Measurements from ENCODE around the gene ANKRD27. TPM values are rescaled to one million over a fixed set of nuclear protein-coding genes. Genes with fewer than 3 reads are reported as not detected.
"Not testable (repeated sequence)": the region's sequence is repeated elsewhere in the genome, so short reads cannot be mapped to it uniquely, and the experiment has no call there.

ANKRD27 gene
- total and polyA plus RNA-seq, 10 of the 15 experiments (the other 5 are each of a cell fraction or from before 2014, with no cell fraction given) = 2.8 to 49.9 (median 28.5) TPM

- TF ChIP-seq, protein P1, sequence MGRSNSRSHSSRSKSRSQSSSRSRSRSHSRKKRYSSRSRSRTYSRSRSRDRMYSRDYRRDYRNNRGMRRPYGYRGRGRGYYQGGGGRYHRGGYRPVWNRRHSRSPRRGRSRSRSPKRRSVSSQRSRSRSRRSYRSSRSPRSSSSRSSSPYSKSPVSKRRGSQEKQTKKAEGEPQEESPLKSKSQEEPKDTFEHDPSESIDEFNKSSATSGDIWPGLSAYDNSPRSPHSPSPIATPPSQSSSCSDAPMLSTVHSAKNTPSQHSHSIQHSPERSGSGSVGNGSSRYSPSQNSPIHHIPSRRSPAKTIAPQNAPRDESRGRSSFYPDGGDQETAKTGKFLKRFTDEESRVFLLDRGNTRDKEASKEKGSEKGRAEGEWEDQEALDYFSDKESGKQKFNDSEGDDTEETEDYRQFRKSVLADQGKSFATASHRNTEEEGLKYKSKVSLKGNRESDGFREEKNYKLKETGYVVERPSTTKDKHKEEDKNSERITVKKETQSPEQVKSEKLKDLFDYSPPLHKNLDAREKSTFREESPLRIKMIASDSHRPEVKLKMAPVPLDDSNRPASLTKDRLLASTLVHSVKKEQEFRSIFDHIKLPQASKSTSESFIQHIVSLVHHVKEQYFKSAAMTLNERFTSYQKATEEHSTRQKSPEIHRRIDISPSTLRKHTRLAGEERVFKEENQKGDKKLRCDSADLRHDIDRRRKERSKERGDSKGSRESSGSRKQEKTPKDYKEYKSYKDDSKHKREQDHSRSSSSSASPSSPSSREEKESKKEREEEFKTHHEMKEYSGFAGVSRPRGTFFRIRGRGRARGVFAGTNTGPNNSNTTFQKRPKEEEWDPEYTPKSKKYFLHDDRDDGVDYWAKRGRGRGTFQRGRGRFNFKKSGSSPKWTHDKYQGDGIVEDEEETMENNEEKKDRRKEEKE (IDR thresholded peaks at IDR 0.05) = no peak
- TF ChIP-seq GATAD2B (conservative IDR thresholded peaks at IDR 0.05; ENCODE audit: low read depth) (no peak), SMAD5 (IDR thresholded peaks at IDR 0.05; ENCODE audit: low read depth) (no peak)
Observed at GRCh38 chr19:32702010-32702409, 27.0 kb upstream of the ANKRD27 start (continued).

GRCh38 chr19:32700129-32700528, 25.1 kb upstream of the ANKRD27 start:
- DNase-seq (ENCODE audit: low read depth, low spot score); H3K27me3 ChIP-seq (replicated peaks in 1 of 2; ENCODE audit: control insufficient read depth in 2 of 2, insufficient read depth in 2 of 2, low read length in 1 of 2); H3K4me3 ChIP-seq; H3K9ac ChIP-seq (ENCODE audit: control insufficient read depth, insufficient read depth, low read length); H3K36me3 ChIP-seq (ENCODE audit: control insufficient read depth in 2 of 2, insufficient read depth in 2 of 2, low read length in 1 of 2); ATAC-seq; H2AFZ ChIP-seq (ENCODE audit: control insufficient read depth, low read depth, low read length); POLR2A ChIA-PET; H3K4me1 ChIP-seq (ENCODE audit: control insufficient read depth, insufficient read depth, low read length); FAIRE-seq; H3K27ac ChIP-seq (ENCODE audit: control insufficient read depth, insufficient read depth); intact Hi-C loops (cut with micrococcal nuclease; ENCODE audit: unreplicated experiment); RAD21 ChIA-PET (ENCODE audit: unreplicated experiment); H4K20me1 ChIP-seq (ENCODE audit: control insufficient read depth, insufficient read depth); H3K4me2 ChIP-seq (ENCODE audit: control insufficient read depth, insufficient read depth); in situ Hi-C loops (cut with MboI); BruUV-seq (replicated peaks): not testable (repeated sequence)
- peaks cover 18% of the 10 kb centered on the region for H3K9me3 ChIP-seq (replicated peaks; ENCODE audit: control insufficient read depth, insufficient read depth, low read length)
- peaks cover 17% of the 10 kb centered on the region for H3K79me2 ChIP-seq (ENCODE audit: control insufficient read depth, insufficient read depth, low read length)
- SMC1A ChIA-PET (ENCODE audit: uncharacterized antibody, unreplicated experiment) = interaction anchor here (1.8 kb wide), 1 partner anchor 9 kb away, joined by 4 read pairs; the partner anchor contains the start of gene NUDT19
- TF ChIP-seq NFYB (IDR thresholded peaks at IDR 0.05; ENCODE audit: insufficient read depth, low read depth, low read length) = peak; percentile 69
- CTCF ChIA-PET = interaction anchor here (1.0 kb wide), 1 partner anchor 9 kb away, joined by 3 read pairs; the partner anchor contains the start of gene NUDT19
- 98% methylated on average over 7 of the region's 7 CpGs for WGBS (ENCODE audit: insufficient coverage, insufficient replicate concordance, low lambda C conversion rate, missing lambda C conversion rate)

- POLR2A ChIA-PET = interaction anchor here (0.6 kb wide), 1 partner anchor 12 kb away, joined by 3 read pairs; no protein-coding TSS in a partner anchor
Observed at GRCh38 chr19:32696771-32697170, 21.8 kb upstream of the ANKRD27 start.

DNA sequence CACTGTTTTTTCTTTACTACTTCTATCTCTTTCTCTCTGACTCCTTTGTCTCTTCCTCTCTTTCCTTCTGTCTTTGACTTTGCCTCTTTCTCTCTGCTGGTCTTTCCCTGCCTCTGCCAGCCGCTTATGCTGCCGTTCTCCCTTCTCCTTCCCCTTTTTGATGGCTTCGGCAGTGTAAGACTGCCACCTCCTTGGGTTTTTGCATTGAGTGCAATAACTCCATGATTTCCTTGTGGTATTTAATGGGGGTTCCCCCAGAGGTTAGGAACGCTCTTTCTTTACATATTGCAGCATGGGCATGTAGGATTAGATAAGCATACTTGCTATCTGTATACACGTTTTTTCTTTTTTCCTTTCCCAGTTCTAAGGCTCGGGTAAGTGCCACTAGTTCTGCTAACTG, 20.5 kb upstream of the ANKRD27 start:
- RAD21 ChIA-PET (ENCODE audit: unreplicated experiment) = not testable (repeated sequence)

More at GRCh38 chr19:32696771-32697170, 21.8 kb upstream of the ANKRD27 start:
- H3K27ac ChIP-seq (ENCODE audit: control insufficient read depth, insufficient read depth); intact Hi-C loops (cut with micrococcal nuclease; ENCODE audit: unreplicated experiment); in situ Hi-C loops (cut with MboI); H3K4me2 ChIP-seq (ENCODE audit: control insufficient read depth, insufficient read depth); RAD21 ChIA-PET (ENCODE audit: unreplicated experiment); H3K4me1 ChIP-seq (ENCODE audit: control insufficient read depth, insufficient read depth, low read length); H2AFZ ChIP-seq (ENCODE audit: control insufficient read depth, low read depth, low read length); ATAC-seq; FAIRE-seq; H3K27me3 ChIP-seq (replicated peaks in 1 of 2; ENCODE audit: control insufficient read depth in 2 of 2, insufficient read depth in 2 of 2, low read length in 1 of 2); CTCF ChIA-PET; BruUV-seq (replicated peaks); H3K9ac ChIP-seq (ENCODE audit: control insufficient read depth, insufficient read depth, low read length); H3K4me3 ChIP-seq; H3K36me3 ChIP-seq (ENCODE audit: control insufficient read depth in 2 of 2, insufficient read depth in 2 of 2, low read length in 1 of 2); DNase-seq (ENCODE audit: low read depth, low spot score); H4K20me1 ChIP-seq (ENCODE audit: control insufficient read depth, insufficient read depth): not testable (repeated sequence)
- Histone ChIP-seq H3K79me2 (ENCODE audit: control insufficient read depth, insufficient read depth, low read length) (peaks cover 43% of the 10 kb centered on the region), H3K9me3 (replicated peaks; ENCODE audit: control insufficient read depth, insufficient read depth, low read length) (peaks cover 11% of the 10 kb centered on the region; the same call in 2 of the 3 replicates)
- SMC1A ChIA-PET (ENCODE audit: uncharacterized antibody, unreplicated experiment) = interaction anchor here (0.7 kb wide), 1 partner anchor 15 kb away, joined by 3 read pairs; no protein-coding TSS in a partner anchor
- 67% methylated on average over 3 of the region's 3 CpGs for WGBS (ENCODE audit: insufficient coverage, insufficient replicate concordance, low lambda C conversion rate, missing lambda C conversion rate)

More for the DNA sequence above, 20.5 kb upstream of the ANKRD27 start:
- H3K4me1 ChIP-seq (ENCODE audit: control insufficient read depth, insufficient read depth, low read length); H2AFZ ChIP-seq (ENCODE audit: control insufficient read depth, low read depth, low read length); H3K27me3 ChIP-seq (replicated peaks in 1 of 2; ENCODE audit: control insufficient read depth in 2 of 2, insufficient read depth in 2 of 2, low read length in 1 of 2); DNase-seq (ENCODE audit: low read depth, low spot score); BruUV-seq (replicated peaks); H3K36me3 ChIP-seq (ENCODE audit: control insufficient read depth in 2 of 2, insufficient read depth in 2 of 2, low read length in 1 of 2); POLR2A ChIA-PET; CTCF ChIA-PET; H3K27ac ChIP-seq (ENCODE audit: control insufficient read depth, insufficient read depth); FAIRE-seq; in situ Hi-C loops (cut with MboI); H3K9ac ChIP-seq (ENCODE audit: control insufficient read depth, insufficient read depth, low read length); SMC1A ChIA-PET (ENCODE audit: uncharacterized antibody, unreplicated experiment); ATAC-seq; H4K20me1 ChIP-seq (ENCODE audit: control insufficient read depth, insufficient read depth); H3K9me3 ChIP-seq (replicated peaks; ENCODE audit: control insufficient read depth, insufficient read depth, low read length); intact Hi-C loops (cut with micrococcal nuclease; ENCODE audit: unreplicated experiment): not testable (repeated sequence)
- Histone ChIP-seq H3K79me2 (ENCODE audit: control insufficient read depth, insufficient read depth, low read length) (peaks cover 47% of the 10 kb centered on the region), H3K4me2 (ENCODE audit: control insufficient read depth, insufficient read depth) (0 out of 2 replicates have a peak overlapping the region, but pooled peaks have one; percentile 22), H3K4me3 (0 out of 2 replicates have a peak overlapping the region, but pooled peaks have one; percentile 32)
- WGBS (ENCODE audit: insufficient coverage, insufficient replicate concordance, low lambda C conversion rate, missing lambda C conversion rate) = 61% methylated on average over 6 of the region's 6 CpGs

All from GM12878 (cell line).